Neutrophil (primary cell): Measurements from ENCODE around the gene DNAJC5G.

ENCODE experiments used
- H3K27ac ChIP-seq: fragments of 200-600 bp; sonication (generic); 2 replicates; pipeline ENCODE4 v1.5.1; 2016; ENCODE audit warnings: mild to moderate bottlenecking, moderate library complexity
- H3K27me3 ChIP-seq: fragments of 200-600 bp; sonication (generic); 2 replicates; pipeline ENCODE4 v1.6.0; 2016; ENCODE audit warnings: mild to moderate bottlenecking
- H3K36me3 ChIP-seq: fragments of 200-600 bp; sonication (generic); 2 replicates; pipeline ENCODE4 v1.5.1; 2017
- H3K4me1 ChIP-seq, 2 experiments: fragments of 200-600 bp in 1 of 2; sonication (generic) in 1 of 2; 1 replicate in 1 of 2; 2 replicates in 1 of 2; pipeline versions ENCODE4 v1.5.1 to v1.6.1; 2013 to 2016; ENCODE audit warnings: low read depth in 1 of 2, low read length in 1 of 2, mild to moderate bottlenecking in 1 of 2, moderate library complexity in 1 of 2; ENCODE audit not compliant: control insufficient read depth in 1 of 2, insufficient read depth in 1 of 2
- H3K4me3 ChIP-seq, 2 experiments: fragments of 200-600 bp in 1 of 2; sonication (generic) in 1 of 2; 1 replicate in 1 of 2; 2 replicates in 1 of 2; pipeline ENCODE4 v1.5.1; 2013 to 2016; ENCODE audit warnings: low read depth in 1 of 2, low read length in 1 of 2, mild to moderate bottlenecking in 1 of 2, moderate library complexity in 1 of 2
- H3K9me3 ChIP-seq: fragments of 200-600 bp; sonication (generic); 2 replicates; pipeline ENCODE4 v1.5.1; 2016
- CTCF ChIP-seq: fragments of 200-600 bp; sonication (generic); IDR thresholded peaks from 2 replicates; pipeline ENCODE4 v1.5.1; 2016; ENCODE audit warnings: antibody characterized with exemption

DNAJC5G gene

GRCh38 chr2:27284996-27285395 lies 9.8 kb downstream of the DNAJC5G start:
- no peak for TF ChIP-seq CTCF
- no peaks in the 10 kb centered on the region for H3K4me1 ChIP-seq
- peaks cover 27% of the 10 kb centered on the region for H3K27me3 ChIP-seq
- no peaks in the 10 kb centered on the region for H3K36me3 ChIP-seq
- H3K4me3 ChIP-seq, result no peak overlapping the region
- H3K27ac ChIP-seq, result no peak overlapping the region
- no peaks in the 10 kb centered on the region for H3K9me3 ChIP-seq

DNA sequence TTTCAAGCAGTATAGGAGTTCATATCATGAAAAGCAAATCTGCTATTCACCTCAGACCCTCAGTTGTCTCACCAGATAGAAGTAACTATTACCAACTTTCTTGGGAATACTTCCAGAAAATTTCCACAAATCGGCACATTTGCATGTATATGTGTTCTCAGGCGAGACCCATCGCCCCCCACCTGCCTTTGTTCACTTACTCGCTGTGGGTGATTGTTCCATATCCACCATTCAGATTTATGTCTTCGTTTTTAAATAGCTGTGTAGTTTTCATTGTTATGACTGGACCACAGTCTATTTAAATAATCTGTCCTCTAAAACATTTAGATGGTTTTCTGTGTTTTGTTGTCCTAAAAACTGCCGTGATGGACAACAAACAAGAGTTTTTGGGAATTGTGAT lies 10.2 kb downstream of the DNAJC5G start:
- Histone ChIP-seq H3K9me3 (no peaks in the 10 kb centered on the region), H3K36me3 (no peaks in the 10 kb centered on the region), H3K27ac (no peak overlapping the region), H3K4me3 (no peak overlapping the region), H3K4me1 (no peaks in the 10 kb centered on the region), H3K27me3 (peaks cover 31% of the 10 kb centered on the region)
- TF ChIP-seq CTCF, result no peak

DNA sequence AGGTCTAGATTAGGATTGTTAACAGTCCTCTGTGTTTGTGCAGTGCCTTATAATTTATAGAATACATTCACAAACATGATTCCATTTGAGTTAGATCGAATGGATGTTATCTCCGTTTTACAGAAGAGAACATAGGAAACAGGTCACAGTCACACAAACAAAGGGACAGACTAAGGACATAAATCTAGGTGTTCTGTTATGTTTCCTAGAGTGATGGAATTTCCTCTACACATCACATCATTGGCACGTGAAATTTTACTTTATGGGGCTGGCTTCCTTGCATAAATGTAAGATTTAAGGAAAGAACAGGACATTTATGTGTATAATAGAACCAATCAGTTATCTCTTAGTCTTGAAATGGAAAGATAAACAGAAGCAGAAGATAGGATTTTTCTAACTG lies 13.4 kb downstream of the DNAJC5G start:
- H3K4me3 ChIP-seq, result no peak overlapping the region
- no peaks in the 10 kb centered on the region for H3K4me1 ChIP-seq
- TF ChIP-seq CTCF, result no peak
- no peaks in the 10 kb centered on the region for H3K9me3 ChIP-seq
- H3K27ac ChIP-seq, result no peak overlapping the region
- H3K36me3 ChIP-seq, result no peaks in the 10 kb centered on the region
- peaks cover 40% of the 10 kb centered on the region for H3K27me3 ChIP-seq

DNA sequence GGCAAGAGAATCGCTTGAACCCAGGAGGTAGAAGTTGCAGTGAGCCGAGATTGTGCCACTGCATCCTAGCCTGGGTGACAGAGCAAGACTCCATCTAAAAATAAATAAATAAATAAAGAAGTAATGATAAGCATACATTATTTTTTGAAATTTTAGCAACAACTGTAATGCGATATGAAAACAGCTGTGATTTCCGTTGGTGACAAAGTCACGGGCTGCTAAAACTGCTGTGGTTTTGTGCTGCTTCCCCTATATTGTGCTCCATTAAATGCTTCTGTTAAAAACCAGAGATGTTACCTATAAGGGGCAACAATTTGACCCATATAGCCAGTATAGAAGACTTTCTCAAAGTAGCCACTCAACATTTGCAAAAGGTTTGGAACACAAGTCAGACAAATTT lies 15.3 kb downstream of the DNAJC5G start:
- TF ChIP-seq CTCF, result no peak
- peaks cover 40% of the 10 kb centered on the region for H3K27me3 ChIP-seq
- H3K36me3 ChIP-seq, result no peaks in the 10 kb centered on the region
- no peak overlapping the region for H3K4me3 ChIP-seq
- H3K4me1 ChIP-seq, result no peaks in the 10 kb centered on the region
- no peak overlapping the region for H3K27ac ChIP-seq
- H3K9me3 ChIP-seq, result no peaks in the 10 kb centered on the region

DNA sequence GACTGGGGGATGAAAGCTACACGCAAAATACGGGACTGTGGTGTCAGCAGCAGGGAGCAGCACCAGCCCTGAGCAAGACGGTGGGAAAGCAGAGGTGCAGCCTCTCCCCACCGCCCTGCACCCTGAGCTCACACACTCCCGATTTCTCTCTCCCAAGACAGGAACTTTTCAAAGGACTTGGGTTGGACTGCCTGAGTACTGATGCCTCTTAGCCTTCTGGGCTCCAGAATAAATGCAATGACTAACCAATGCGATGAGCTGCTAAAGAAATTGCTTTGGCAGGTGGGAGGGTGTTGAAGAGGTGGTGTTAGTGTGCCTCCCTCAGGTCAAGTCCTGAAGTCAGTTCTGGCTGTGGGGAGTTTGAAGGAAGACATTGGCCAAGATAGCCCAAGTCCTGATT lies 16.6 kb downstream of the DNAJC5G start:
- H3K36me3 ChIP-seq, result no peaks in the 10 kb centered on the region
- peaks cover 0 to 4% of the 10 kb centered on the region in 2 experiments for H3K4me1 ChIP-seq
- no peak for TF ChIP-seq CTCF
- H3K27ac ChIP-seq, result no peak overlapping the region
- H3K4me3 ChIP-seq, result no peak overlapping the region
- H3K27me3 ChIP-seq, result peaks cover 40% of the 10 kb centered on the region
- no peaks in the 10 kb centered on the region for H3K9me3 ChIP-seq

- no peaks in the 10 kb centered on the region for H3K36me3 ChIP-seq
- H3K9me3 ChIP-seq, result no peaks in the 10 kb centered on the region
- TF ChIP-seq CTCF, result no peak
- peaks cover 0 to 4% of the 10 kb centered on the region in 2 experiments for H3K4me1 ChIP-seq
- no peak overlapping the region for H3K27ac ChIP-seq
- no peak overlapping the region for H3K4me3 ChIP-seq
- H3K27me3 ChIP-seq, result peaks cover 26% of the 10 kb centered on the region
Measured at GRCh38 chr2:27294928-27295327, 19.7 kb downstream of the DNAJC5G start.
